ENCODE results near the gene ZC3H18.

Gene ZC3H18

DNA sequence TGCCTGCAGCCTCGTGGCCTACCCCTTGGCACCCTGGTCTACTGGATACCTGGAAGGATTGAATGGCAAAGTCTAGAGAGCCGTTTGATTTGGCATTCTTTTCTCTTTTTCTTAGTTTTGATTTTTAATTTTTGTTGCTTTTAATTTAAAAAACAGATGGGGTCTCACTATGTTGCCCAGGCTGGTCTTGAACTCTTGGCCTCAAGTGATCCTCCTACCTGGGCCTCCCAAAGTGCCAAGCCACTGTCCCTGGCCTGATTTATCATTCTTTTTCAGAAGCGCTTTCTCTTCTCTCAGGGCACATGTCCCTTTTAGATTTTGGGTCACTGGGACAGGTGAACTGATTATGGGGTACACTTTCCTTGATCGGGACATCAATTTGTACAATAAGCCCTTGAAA, 10.8 kb downstream of the ZC3H18 start:
- no peak for DNase-seq (ENCODE audit: low read depth)

DNA sequence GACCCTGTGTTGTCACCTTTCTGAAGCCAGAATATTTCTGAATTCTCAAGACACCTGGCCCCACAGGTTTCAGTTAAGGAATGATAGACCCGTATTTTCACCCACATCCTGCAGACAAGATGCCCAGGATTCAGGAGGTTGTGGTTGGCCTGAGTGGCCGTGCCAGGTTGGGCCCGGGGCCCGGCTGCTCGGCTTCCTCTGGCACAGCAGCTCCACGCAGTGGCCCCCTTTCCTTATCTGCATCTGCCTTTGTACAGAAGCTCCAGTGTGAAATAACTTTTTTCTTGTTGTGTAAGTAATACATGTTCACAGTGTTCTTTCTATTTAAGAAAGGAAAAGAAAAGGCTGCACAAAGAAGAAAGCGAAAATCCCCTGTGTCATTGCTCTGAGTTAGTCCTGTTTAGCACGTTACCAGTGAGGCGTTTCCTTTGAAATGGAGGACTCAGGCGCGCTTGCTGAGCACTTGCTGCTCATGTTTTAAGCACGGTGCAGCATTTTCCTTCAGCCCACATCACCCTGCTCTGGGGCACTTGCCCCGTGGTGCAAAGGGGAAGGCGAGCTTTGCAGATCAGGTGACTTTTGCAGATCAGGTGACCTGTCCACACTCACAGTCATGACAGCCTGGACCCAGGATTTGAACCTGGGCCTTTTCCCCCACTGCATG, 12.8 kb downstream of the ZC3H18 start:
- no peak for DNase-seq (ENCODE audit: low read depth)

DNA sequence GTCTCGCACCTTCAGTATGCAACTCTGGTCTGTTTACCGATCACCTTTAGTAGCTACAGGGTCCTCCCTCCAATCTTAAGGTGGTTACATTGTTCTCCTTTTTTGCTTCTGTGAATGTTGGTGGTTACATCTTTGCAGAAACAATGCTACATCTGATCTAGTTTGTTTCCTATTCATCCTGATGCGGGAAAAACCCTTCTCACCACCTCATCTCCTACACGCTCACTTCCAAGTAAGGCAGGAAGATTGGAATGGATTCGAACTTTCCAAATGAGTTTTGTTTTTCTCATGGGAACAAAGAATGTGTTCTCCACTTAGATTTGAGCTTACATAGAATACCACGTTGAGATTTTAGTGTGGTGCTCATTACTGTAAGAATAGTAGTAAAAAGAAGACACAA, 14.5 kb downstream of the ZC3H18 start:
- DNase-seq (ENCODE audit: low read depth), result no peak

DNA sequence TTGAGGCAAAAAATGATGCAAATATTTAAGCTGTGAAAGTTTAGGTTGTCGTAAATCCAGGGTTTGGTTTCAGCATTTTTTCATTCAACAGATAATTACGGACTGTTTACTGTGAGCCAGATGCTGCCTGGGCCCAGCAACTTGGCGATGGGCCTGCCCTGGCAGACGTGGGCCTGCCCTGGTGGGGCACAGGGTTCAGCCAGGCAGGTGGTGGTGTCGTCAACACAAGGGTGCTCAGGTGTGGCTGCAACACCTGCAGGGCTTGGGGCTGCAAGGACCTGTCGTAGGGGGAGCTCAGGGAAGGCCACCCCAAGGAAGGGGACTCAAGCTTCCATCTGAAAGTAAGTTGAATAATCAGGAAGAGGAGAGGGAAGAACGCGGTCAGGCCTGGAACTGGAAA, 15.1 kb downstream of the ZC3H18 start:
- DNase-seq (ENCODE audit: low read depth), result no peak

DNA sequence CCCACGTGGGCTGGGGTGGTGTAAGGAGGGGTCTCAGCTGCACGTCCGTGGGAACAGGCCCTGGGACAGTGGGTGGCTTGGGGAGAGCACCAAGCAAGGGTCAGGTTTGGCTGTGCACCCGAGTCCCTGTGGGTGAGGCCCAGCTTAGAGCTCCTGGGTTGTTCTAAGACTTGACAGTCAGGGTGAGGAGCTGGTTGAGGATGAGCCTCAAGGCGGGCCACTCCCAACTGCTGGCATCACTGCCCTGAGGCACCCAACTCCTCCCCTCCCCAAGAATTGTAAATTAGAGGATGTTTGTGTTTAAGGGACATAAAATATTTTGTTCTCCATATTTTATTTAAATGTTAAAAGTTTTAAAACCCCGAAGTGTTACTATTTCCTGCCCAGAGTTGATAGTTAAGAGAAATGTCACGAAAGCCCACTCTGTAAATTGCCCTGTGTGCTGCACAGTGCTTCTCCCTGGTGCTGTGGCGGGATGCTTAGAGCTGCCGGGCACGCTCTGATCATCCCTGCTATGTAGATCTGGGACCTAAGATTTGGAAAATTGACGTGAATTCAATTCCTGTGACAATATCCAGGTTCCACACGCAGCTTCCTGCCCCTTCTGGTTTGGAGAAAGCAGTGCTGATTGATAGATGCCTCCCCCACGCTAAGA, 15.9 kb downstream of the ZC3H18 start:
- no peak for DNase-seq (ENCODE audit: low read depth)

DNA sequence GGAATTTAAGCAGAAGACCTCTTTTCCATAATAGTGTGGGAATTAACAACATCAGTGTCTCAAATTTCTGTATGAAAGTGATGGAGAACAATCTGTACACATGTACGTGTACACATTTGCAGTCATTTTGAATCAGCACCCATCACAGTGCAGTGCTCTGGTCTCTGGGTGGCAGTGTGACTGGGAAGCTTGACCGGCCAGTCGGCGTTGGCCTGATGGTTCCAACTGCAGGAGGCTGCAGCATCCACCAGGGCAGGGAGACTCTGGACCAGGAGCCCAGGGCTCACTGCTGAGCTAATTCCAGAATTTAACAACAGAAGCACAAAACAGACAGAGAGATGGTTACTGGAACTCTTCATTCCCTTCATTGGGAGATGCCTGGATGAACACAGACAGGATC, 17.9 kb downstream of the ZC3H18 start:
- DNase-seq (ENCODE audit: low read depth), result no peak

DNA sequence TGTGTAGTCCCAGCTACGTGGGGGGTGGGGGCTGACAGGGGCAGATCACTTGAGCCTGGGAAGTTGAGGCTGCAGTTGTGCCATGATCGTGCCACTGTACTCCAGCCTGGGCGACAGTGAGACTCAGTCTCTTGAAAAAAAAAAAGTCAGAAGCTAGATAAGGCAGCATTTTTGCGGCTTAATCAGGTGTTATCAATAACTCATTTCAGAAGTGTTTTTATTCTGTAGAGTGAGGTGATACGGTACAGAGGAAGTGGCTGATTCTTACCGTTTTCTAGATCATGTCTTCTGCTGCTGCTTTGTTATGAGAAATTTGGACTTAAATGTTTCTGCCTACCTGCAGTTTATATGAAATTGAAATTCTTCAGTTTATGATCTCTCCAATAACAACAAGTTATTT, 18.6 kb downstream of the ZC3H18 start:
- DNase-seq (ENCODE audit: low read depth), result no peak

DNA sequence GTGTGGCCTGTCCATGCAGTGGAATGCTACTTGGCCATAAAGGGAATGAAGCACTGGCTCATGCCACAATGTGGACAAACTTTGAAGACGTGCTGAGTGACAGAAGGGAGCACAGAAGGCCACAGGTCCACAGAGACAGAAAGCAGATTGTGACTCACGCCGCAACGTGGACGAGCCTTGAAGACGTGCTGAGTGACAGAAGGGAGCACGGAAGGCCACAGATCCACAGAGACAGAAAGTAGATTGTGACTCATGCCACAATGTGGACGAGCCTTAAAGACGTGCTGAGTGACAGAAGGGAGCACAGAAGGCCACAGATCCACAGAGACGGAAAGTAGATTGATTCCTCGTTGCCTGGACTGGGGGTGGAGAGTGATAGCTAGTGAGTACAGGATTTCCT, 19.2 kb downstream of the ZC3H18 start:
- no peak for DNase-seq (ENCODE audit: low read depth)

DNA sequence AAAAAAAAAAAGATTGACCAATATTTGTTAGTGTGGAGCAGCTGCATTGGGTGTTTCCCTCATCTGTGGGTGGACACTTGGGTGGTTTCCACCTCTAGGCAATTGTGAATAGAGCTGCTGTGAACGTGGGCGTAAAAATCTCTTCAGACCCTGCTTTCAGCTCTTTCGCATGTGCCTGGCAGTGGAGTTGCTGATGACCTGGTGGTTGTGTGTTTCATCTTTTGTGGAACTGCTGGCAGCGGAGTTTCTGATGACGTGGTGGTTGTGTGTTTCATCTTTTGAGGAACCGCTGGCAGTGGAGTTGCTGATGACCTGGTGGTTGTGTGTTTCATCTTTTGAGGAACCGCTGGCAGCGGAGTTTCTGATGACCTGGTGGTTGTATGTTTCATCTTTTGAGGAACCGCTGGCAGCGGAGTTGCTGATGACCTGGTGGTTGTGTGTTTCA, 21.4 kb downstream of the ZC3H18 start:
- DNase-seq (ENCODE audit: low read depth), result no peak

DNA sequence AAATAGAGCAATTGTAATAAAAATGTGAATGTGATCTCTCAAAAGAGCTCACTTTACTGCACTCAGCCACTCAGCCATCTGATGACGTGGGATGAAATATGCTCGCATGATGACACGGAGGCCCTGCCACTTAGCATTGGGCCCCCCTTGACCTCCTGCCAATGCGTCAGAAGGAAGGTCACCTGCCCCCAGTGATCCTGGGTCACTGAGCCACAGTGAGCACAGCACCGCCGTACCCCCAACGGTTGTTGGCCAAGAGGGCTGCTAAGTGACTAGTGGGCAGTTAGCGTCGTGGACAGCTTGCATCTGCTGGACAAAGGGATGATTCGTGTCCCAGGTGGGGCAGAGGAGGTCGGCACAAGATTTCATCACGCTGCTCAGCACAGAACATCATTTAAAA, 22.9 kb downstream of the ZC3H18 start:
- DNase-seq (ENCODE audit: low read depth), result no peak

DNA sequence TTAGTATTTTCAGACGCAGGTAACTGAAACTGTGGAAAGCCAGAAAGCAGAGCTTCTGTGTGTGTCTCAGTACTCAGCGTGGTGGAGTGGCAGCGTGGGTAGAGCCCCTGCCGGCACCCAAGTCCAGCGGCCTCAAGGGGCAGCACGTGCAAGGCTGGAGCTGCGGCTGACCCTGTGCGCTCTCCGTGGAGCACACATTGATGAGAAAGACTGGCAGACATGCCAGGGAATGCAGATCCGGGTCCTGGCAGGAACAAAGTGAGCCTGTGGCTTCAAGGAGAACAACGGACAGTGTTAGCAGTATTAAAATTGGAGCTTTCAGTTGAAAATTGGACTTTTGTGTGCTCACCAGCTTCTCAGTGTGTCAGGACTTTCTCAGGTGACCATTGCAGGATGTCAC, 23.3 kb downstream of the ZC3H18 start:
- DNase-seq (ENCODE audit: low read depth), result no peak

DNA sequence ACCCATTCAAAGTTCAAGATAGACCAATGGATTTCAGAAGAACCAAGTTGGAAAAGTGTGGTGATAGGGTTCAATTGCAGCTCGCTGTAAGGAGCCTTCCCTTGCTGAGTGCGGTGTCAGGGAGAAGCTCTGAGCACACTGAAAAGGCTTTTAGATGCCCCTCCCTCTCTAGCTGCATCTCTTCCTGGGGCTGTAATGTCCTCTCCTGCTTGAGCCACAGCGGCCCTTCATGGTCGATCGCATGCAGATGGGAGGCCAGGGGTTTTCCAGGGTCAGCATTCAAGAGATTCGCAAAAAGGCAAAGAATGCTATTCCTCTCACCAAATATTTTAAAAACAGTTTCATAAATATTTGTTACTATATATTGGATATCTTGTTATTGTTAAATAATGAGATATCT, 23.7 kb downstream of the ZC3H18 start:
- DNase-seq (ENCODE audit: low read depth), result no peak

DNA sequence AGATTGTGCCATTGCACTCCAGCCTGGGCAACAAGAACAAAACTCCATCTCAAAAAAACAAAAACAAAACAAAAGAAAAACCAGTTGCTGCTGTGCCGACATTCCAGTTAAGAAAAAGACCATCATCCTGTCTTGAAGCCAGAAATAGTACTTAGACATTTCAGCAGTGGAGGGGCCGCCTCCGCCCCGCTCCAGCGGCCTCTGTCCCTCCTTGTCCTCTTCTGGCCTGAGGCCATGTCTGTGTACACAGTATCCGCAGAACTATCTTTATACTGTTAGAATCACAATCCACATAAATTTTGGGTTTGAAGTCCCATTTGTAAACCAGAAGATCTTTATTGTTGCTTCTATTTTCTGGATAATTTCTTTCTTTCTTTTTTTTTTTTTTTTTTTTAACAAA, 24.9 kb downstream of the ZC3H18 start:
- DNase-seq (ENCODE audit: low read depth), result no peak

DNA sequence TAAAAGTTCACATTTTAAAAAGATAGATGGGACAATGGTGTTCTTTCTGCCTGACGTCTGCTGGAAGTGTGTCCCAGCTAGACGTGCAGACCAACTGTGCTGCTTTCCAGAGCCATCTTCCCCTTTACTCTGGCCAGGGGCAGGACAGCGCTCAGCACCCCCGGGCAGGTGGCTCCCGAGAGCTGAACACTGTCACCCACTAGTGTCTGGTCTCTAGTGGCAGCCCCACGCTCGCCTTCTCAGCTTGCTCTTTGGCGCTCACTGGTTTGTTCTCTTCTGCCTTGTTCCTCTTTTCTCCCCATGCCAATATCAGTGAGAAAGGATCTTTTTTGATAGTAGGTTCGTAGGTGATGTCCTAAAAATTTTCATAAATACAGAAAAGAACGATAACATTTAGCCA, 25.7 kb downstream of the ZC3H18 start:
- DNase-seq (ENCODE audit: low read depth), result no peak

DNA sequence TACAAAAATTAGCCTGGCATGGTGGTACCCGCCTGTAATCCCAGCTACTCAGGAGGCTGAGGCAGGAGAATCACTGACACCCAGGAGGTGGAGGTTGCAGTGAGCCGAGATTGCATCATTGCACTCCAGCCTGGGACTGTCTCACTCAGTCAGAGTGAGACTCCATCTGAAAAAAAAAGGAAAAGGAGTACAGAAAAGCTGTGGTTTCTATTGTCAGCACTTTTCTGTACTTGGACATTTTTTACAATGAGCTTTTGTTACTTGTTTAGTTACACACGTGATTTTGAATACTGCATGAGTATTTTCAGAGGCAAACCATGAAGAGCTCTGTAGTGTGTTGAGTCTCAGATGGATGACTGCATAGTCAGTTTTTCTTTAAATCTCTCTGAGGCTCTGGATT, 26.3 kb downstream of the ZC3H18 start:
- no peak for DNase-seq (ENCODE audit: low read depth)

DNA sequence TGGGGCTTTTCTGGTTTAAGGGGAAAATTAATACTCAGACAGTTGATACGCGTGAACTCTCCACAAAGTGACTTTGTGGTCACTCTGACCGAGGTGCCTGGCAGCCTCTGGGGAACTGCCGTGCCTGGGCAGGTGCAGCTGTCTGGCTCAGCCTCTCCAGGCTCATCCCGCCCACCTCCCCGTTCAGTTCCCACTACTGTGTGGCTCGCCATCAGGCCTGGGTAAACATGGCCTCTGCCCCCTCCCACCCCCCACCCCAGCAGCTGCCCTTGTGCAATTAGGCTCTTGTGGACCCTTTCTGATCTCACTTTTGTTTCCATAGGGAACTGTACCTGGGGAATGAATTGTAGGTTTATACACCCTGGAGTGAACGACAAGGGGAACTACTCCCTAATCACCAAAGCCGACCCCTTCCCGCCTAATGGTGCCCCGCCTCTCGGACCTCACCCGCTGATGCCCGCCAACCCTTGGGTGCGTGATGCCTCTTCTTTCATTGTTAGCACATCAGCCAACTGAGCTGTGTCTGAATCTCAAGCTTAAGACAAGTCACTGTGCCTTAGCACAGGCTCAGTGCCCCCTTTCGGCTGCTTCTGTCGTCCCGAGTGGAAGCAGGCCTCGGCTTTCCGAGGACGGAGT, 27.8 kb downstream of the ZC3H18 start:
- no peak for DNase-seq (ENCODE audit: low read depth)

DNA sequence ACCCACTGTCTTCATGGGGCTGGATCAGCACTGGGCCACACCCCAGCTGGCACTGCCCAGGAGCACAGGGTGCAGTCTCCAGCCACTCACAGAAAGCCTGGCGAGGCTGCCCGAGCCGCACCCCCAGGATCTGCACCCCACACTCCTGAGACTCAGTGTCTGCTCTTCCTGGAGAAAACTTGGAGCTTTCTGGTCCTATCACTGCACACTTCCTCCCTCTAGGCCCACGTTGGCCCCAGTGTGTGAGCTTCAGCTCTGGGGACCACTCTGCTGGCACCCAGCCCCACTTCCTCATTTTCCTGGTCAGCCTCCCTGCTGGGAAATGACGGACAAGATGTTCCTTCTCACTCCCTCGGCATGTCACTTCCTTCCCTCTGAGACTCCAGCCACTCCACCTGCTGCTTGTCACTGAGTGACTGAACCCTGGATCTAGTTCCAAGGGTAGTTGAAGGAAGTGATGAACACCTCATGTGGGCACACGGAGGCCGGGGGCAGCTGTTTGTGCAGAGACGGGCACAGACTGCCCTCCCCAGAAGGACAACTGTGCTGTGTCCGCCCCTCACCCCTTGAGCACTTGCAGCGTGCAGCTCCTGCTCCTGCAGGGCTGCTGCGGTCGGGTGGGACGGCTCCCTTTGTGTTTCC, 29.0 kb downstream of the ZC3H18 start:
- no peak for DNase-seq (ENCODE audit: low read depth)

DNA sequence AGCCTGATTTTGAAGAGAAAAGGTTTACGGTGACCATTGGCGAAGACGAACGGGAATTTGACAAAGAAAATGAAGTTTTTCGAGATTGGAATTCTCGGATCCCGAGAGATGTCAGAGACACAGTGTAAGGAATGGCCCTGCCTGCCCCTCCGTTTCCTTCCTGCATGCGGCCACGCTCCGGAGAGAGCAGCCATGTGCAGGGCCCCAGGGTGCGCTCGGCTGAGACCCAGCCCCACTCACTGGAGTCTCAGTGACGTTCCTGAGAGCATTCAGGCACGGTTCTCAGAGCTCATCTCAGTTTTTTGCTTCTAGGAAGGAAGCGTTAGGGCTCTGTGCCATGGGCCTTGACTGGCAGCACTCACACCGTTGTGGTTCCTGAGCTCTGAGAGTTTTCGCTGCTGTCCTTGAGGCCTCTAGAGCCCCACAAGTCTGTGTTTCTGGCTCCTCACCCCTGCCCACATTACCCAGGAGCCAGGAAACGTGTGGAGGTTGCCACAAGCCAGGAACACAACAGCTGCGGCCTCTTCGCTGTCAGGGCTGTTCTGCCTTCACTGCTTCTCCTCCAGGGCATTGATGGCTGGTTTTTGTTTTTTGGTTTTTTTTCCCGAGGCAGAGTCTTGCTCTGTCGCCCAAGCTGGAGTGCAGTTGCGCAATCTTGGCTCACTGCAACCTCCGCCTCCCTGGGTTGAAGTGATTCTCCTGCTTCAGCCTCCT, 29.8 kb downstream of the ZC3H18 start:
- no peak for DNase-seq (ENCODE audit: low read depth)

DNA sequence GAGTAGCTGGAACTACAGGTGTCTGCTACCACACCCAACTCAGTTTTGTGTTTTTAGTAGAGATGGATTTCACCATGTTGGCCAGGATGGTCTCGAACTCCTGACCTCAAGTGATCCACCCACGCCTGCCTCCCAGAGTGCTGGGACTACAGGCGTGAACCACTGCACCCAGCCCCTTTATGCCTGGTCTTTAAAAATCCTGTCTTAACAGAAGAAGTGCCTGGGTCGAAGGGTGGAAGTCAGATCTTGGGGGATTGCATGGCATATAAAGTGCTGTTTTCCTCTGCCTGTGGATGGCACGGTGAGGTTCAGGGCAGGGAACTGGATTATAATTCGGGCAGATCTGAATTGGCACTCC, 30.3 kb downstream of the ZC3H18 start:
- DNase-seq (ENCODE audit: low read depth), result no peak

DNA sequence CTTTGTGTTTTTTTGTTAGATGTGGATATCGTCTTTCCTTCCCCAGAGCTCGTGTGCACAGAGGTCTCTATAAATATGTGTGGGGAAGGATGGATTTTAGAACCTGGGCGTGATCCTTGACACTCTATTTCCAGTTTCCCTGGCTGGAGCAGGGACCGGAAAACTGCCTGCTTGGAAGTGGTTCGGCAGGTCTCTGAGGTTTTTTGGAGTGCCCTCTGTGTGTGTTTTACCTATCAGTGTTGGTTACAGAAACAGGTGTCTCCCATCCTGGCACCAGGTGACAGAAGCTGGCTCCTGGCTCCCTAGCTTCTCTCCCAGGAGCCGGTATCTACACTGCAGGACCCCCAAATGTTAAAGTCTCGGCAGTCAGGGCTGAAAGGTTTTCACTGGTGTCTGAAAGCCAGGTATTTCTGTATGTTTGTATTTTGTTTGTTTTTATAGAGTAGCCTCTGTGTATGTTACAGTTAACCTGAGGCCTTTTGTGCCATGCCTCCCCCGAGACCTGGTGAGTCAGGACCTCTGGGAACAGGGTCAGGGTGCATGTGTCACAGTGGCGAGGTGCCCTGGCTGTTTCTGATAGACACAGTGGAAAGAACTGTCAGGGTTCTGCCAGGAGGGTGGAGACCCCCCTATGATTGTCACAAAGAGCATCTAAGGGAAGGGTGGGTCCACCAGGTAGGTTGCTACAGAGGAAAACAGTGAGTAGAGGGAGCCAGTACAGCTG, 31.3 kb downstream of the ZC3H18 start:
- DNase-seq (ENCODE audit: low read depth), result no peak

DNA sequence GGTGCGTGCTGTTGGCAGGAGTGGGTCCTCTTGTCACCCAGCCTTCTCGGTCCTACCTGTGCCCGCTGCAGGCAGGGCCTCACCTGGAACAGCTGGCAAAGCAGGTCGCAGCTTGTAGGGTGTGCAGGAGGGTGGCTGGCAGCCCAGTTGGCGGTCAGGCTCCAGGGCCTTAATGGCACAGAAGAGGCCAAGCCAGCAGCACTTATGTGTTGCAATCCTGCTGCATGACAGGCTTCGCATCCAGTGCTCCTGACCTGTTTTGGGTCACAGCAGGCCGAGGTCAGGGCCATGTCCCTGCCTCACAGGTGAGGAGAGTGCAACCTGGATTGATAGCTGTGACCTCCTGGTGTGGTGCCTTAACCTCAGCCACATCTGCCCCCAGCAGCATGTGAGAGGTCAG, 31.9 kb downstream of the ZC3H18 start:
- no peak for DNase-seq (ENCODE audit: low read depth)
